ENCODE data around the gene CAMK2B. TPM values are rescaled to one million over a fixed set of nuclear protein-coding genes. Genes with fewer than 3 reads are reported as not detected.
A peak's percentile ranks its signal among the peaks of the same experiment; 100 is the strongest.

CAMK2B gene
- total RNA-seq, result 100 to 1,000 TPM in 6 of 10 donors, 10 to 100 TPM in 4; 70.6 to 152 (median 126) TPM
- 100 to 1,000 TPM in 1 of 2 donors, 10 to 100 TPM in 1; 30.8 to 107 TPM for polyA plus RNA-seq
- long read RNA-seq, donor 1, transcript CAMK2B-222 (6 exons, 2,245 nt), result major isoform, 11 of 145 reads
- long read RNA-seq, donor 1, partial matches to known transcripts, result 17 of 145 reads
- long read RNA-seq, donor 1, other reads (novel, unspliced or antisense), result 113 of 145 reads
- long read RNA-seq, donor 2, full-length matches to known transcripts, result 11 of 230 reads
- long read RNA-seq, donor 2, partial matches to known transcripts, result 88 of 230 reads
- long read RNA-seq, donor 2, other reads (novel, unspliced or antisense), result 131 of 230 reads
- long read RNA-seq, donor 3, full-length matches to known transcripts, result 6 of 162 reads
- long read RNA-seq, donor 3, partial matches to known transcripts, result 13 of 162 reads
- long read RNA-seq, donor 3, other reads (novel, unspliced or antisense), result 143 of 162 reads

DNA sequence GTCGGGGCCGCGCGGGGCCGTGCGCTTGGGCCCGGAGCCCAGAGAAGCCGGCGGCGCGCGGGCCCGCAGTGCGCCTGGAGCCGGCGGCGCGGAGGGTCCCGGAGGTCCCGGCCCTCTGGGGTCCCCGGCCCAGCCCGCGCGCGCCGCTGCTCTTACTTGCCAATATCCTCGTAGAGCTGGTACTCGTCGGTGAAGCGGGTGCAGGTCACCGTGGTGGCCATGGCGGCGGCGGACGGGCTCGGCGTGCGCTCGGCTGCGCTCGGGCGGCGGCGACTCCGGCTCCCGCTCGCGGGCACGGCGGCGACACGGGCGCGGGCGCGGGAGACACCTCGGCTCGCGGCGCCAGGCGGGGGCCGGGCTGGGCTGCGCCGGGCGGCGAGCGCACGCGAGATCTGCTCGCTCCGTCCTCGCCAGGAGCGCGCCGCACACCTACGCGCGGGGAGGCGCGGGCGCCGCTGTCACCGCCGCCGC lies at the start of gene CAMK2B:
CAMK2B (minus strand) TSS at position 394 of the 471 bp plus-strand sequence; CDS start at position 221, 173 bp downstream.
- WGBS, 2 donors, result 1% methylated on average over 60 to 85 of the region's 85 CpGs
- intact Hi-C loops (cut with DNase I), result loop anchor here in 1 of 10 donors (10.0 kb wide), 1 partner anchor 150 kb away; no protein-coding TSS in a partner anchor
- no peaks in the 10 kb centered on the region for H3K36me3 ChIP-seq
- H3K4me3 ChIP-seq, result peak within 1 kb of the TSS in 9 of 10 donors; percentile 35 to 54 (median 50)
- H3K27me3 ChIP-seq, result peaks cover 0 to 36% (median 19%) of the 10 kb centered on the region in 7 donors
- TF ChIP-seq, protein P1, sequence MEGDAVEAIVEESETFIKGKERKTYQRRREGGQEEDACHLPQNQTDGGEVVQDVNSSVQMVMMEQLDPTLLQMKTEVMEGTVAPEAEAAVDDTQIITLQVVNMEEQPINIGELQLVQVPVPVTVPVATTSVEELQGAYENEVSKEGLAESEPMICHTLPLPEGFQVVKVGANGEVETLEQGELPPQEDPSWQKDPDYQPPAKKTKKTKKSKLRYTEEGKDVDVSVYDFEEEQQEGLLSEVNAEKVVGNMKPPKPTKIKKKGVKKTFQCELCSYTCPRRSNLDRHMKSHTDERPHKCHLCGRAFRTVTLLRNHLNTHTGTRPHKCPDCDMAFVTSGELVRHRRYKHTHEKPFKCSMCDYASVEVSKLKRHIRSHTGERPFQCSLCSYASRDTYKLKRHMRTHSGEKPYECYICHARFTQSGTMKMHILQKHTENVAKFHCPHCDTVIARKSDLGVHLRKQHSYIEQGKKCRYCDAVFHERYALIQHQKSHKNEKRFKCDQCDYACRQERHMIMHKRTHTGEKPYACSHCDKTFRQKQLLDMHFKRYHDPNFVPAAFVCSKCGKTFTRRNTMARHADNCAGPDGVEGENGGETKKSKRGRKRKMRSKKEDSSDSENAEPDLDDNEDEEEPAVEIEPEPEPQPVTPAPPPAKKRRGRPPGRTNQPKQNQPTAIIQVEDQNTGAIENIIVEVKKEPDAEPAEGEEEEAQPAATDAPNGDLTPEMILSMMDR (IDR thresholded peaks at IDR 0.05), result no peak
- H3K4me1 ChIP-seq, result peaks cover 0 to 56% (median 12%) of the 10 kb centered on the region in 9 donors
- DNase-seq, result no peak
- peak within 1 kb of the TSS; percentile 68 to 96 (median 84) for H3K27ac ChIP-seq
- ATAC-seq, result peak in 1 of 8 donors; percentile 24
- no peaks in the 10 kb centered on the region for H3K9me3 ChIP-seq

DNA sequence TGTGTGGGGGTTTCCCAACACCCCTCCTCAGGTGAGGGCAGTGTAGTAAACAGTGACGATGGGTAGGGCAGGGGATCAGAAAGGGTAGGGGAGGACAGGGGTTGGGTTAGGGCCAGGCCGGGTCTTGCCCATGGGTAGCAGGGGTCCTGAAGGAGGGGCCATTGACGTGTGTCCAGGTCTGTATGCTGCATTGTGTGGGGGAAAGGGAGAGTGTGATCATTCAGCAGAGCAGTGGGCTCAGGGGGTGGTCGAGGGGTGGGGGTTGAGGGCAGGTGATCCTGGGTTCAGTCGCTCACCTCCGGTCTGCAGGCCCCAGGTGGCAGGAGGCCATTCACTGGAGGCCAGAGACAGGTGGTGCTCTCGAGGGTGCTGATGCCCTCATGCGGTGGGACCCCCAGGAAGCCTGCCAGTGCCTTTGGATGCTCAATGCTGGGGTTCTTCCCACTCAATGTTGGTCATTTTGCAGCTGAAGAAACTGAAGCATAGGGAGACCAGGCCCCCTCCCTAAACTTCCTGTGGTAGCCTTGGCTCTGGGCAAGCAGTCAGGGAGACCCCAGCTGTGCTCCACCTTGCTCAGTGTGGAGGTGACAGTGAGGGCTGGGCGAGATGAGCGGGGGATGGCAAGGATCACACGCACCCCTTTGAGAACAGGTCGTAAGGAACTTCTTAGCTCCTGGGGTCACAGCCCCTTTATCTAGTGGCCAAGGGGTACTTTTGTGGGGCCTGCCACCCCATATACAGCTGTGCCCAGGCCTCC lies 48.8 kb upstream of the CAMK2B start:
- TF ChIP-seq, protein P1 (IDR thresholded peaks at IDR 0.05), result no peak
- Histone ChIP-seq H3K4me1 (no peaks in the 10 kb centered on the region), H3K9me3 (peaks cover 0 to 9% (median 0%) of the 10 kb centered on the region in 11 donors), H3K27me3 (no peaks in the 10 kb centered on the region), H3K4me3 (no peak overlapping the region), H3K27ac (no peak overlapping the region), H3K36me3 (no peaks in the 10 kb centered on the region)
- 76% methylated on average over 12 of the region's 12 CpGs for WGBS, 2 donors
- ATAC-seq, result no peak
- intact Hi-C loops (cut with DNase I), result loop anchor here in 1 of 10 donors (10.0 kb wide), 1 partner anchor 101 kb away; no protein-coding TSS in a partner anchor
- DNase-seq, result no peak

DNA sequence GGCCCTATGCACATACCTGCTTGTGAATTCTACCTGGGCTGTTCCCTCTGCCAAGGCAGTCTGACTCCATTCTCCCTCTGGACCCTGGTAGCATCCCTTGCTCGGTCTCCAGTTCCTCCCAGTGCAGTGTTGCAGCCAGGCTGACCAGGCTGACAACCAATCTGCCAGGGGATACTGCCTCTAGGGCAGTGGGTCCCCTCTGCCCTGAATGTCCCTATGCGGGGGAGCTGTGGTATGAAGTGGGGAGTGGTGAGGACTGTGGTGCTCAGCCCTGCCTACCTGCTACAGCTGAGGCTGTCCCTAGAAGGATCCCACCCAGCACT lies 48.0 kb upstream of the CAMK2B start:
- H3K4me1 ChIP-seq, result no peaks in the 10 kb centered on the region
- H3K27ac ChIP-seq, result no peak overlapping the region
- DNase-seq (no peak), ATAC-seq (no peak)
- TF ChIP-seq, protein P1 (IDR thresholded peaks at IDR 0.05), result no peak
- H3K4me3 ChIP-seq, result no peak overlapping the region
- 79 to 82% methylated on average over 2 of the region's 2 CpGs for WGBS, 2 donors
- peaks cover 0 to 12% (median 0%) of the 10 kb centered on the region in 11 donors for H3K9me3 ChIP-seq
- intact Hi-C loops (cut with DNase I), result loop anchor here in 1 of 10 donors (10.0 kb wide), 1 partner anchor 101 kb away; no protein-coding TSS in a partner anchor
- H3K36me3 ChIP-seq, result no peaks in the 10 kb centered on the region
- H3K27me3 ChIP-seq, result peaks cover 0 to 7% (median 0%) of the 10 kb centered on the region in 7 donors

Measured in heart right ventricle (tissue), 16 donors.